GM21529 (cell line): ENCODE data around the gene SPTBN5.

Experiments used
- ATAC-seq: cut with Tn5 transposase; IDR thresholded peaks from one replicate; pipeline ENCODE4 v1.9.1; 2021; ENCODE audit not compliant: unreplicated experiment

Gene SPTBN5

DNA sequence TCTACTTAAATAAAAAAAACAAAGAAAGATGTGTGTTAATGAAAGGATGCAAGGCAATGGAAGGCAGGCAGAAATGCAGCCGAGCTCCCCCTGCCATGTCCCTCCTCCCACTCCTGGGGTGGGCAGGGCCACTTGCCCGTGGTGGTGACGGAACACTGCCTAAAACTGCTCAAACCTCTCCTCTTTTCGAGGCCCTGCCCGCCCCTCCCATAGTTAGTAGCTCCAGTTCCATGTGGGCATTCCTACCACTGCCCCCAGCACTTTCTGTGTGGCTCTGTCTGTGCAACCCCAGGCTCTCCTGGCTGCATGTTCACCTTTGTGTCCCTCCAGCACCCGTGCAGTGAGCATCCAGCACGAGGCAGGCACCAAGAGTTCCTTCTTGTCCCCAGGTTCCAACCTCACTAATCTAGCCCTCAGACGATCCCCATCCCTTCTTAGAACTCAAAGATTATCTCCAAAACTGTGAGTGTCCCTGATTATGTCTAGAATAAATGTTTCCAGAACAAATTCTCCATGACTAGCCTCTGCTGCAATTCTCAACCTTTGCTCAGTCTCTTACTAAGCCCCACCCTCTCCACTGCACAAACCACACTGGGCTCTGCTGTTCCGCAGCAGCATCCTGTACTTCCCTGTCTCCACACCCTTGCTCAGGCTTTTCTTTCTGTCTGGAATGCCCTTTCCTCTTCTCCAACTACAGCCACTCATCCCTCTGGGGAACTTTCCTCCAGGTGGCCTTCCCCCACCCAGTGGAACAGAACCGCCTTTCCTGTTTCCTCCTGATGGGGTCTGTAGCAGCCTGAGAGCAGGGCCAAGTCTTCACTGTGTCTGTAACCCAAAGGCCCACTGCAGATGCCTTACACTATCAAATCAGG, 32.6 kb upstream of the SPTBN5 start:
- no peak for ATAC-seq

DNA sequence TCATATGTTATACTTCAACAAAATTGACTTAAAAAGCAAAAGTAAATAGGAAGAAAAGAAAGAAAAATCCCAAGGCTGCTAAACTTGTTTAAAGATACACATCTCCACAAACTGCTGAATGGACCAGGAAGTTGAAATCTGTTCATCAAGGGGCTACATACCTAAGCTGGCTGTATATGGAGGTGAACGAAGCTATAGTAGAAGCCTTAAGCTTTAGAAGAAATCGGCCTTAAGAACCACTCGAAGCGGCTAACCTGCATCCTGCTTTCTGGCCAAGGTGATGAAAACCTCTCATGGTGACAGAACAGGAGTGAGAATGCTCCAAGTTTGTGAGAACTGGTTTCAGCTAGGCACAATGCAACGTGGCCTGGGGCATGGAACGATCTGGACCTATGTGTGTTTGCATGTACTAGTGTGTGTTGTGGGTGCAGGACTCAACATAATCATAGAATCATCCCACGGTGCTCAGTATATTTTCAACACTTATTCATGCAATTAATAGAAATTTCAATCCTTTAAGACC, 31.3 kb upstream of the SPTBN5 start:
- ATAC-seq: no peak

DNA sequence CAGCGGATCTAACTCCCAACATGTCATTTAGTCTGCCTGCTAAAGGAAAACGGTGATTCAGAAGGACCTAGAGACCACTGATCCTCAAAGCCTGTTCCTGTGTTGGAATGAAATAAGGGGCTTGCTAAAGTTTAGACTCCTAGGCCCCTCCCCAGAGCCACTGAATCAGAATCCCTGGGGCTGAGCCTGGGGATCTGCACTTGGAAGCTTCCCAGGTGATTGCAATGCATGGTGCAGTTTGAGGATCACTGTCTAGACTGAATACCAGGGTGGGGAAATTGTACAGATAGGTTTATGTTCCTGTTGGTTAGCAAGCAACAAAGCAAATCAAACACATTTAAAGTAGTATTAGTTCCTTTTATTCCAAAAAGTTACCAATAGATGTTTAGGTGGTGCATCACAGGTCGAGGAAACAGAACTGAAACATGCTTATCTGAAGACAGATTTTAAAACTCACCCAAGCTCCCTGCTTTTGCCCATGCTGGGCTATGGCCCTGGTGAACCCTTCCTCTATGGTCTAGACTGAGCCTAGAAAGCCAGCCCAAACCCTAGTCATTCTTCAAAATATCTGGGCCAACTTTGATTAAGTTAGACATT, 29.6 kb upstream of the SPTBN5 start:
- ATAC-seq: no peak

GRCh38 chr15:41922353-41922752, 28.5 kb upstream of the SPTBN5 start:
- ATAC-seq: no peak

DNA sequence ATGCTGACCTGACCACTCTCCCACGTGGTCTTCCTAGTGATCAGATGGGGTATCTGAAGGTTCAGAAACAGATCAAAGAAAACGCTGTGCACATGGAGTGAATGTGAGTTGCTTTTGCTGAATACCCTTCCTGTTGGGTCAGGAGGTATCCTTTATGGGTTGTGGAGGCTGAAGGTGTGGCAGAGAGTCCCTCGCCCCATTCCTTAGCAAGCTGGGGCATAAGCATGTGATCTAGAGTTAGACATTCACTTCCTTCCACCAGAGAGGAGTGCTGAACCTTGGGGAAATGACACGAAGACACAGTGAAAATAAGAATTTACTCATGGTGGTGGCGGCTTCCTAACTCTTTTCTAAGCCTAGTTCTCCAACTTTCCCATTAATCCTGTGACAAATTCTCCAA, 27.8 kb upstream of the SPTBN5 start:
- no peak for ATAC-seq

DNA sequence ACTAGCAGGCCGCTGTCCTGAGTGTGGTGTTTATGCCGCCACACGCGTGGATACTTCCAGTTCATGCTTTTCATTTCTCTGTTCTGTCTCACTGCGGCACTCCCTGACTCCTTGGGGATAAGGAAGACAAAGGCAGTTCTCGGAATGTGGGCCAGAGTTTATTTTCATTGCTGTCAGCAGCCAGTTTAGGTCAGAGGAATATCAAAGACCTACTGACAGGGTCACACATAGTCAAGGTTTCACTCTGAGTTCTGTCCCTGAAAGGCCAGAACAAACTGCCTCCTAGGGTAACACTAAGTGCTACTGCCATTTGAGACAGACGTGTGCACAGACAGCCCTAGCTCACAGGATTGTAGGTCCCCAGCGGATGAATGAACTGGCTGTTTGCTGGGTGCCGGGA, 27.3 kb upstream of the SPTBN5 start:
- ATAC-seq: no peak

- no peak for ATAC-seq
Measured at GRCh38 chr15:41919954-41920538, 26.2 kb upstream of the SPTBN5 start.

GRCh38 chr15:41919201-41919820, 25.5 kb upstream of the SPTBN5 start:
- ATAC-seq: no peak

DNA sequence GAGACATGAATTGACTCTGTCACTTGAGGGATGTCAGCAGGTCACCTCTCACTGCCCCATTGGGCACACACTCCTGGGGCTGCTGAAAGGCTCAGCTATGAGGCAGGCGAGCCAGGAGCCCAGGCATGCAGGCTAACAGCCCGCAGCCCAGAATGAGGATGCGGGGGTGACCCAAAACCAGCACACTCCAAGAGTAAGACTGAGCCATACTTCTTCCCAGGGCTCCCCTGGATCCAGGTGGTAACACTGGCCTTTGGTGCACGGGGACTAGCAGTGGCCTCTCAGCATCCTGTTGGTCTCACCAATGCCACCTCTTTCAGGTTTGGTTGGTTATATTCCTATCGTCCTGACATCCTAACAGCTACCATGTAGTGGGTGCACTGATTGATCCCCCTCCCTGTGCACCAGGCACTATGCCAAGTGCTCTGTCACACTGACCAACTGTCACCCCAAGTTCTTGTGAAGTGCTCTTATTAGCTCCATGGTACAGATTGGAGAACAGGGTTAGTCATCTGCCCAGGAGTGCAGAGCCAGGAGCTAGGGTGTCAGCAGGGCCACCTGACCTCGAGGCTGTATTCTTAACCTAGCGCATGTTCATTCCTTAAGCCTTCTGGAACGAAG, 24.8 kb upstream of the SPTBN5 start:
- ATAC-seq: no peak

- no peak for ATAC-seq
Measured at GRCh38 chr15:41917767-41918430, 24.0 kb upstream of the SPTBN5 start.

DNA sequence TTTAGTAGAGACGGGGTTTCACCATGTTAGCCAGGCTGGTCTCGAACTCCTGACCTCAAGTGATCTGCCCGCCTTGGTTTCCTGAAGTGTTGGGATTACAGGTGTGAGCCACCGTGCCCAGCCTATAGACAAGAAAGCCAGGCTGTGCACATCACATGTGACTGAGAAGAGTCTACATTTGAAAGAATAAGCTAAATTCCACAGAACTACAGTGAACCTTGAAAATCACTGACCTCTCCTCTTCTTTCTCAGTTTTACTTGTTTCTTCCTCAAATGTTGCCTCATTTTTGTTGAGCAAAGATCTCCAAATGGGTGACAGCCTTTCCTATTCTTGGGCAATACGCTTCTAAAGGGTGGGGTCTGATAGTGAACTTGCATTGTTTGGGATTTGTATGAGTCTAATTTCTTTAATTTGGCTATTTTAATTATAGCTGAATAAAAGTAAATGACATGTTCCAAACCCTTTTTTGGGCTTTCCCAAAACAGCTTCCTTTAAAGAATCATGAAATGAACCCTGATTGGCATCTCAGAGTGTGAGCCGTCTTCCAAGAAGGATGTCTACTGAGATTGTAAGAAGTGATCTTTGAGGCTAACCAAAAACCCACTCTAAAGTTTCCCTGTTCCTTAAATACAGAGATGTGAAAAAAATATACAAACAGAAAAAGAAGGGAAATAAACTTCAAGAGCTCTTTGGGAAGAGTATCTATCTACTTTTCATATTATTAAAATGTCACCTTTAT, 21.6 kb upstream of the SPTBN5 start:
- ATAC-seq: no peak

DNA sequence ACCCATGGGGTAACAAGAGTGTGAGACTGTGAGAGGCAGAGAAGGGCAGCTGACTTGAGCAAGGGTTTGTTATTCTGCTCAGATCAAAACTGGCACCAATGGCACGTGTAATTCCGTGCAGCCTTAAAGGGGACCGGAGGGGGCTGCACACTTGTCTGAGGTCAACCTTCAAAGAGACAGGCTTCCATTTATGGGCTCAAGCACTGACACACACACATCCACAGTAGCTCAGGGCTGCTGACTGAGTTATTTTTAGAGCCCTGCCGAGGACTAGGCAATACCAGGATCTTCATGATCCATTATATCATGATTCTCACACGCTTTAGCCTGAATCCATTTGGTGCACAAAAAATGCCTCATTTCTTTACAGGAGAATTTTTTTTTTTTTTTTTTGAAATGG, 20.6 kb upstream of the SPTBN5 start:
- no peak for ATAC-seq

DNA sequence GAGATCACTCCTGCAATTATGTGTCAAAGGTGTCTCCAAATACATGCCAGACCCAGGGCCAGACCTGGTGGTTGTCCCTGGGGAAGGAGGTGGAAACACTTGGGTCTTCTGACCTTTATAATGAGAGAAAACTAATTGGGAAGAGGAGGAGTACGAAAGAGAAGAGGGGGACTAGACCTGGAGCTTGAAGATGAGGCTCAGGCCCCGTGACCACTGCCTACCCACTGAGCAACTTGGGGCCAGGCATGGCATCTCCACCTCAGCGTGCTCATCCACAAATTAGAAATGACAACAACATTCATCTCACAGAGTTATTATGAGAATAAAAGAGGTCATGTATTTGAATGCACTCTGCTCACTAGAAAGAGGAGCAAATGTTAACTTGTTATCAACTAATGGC, 19.4 kb upstream of the SPTBN5 start:
- ATAC-seq: no peak

- ATAC-seq: no peak
Measured at GRCh38 chr15:41911691-41912345, 18.0 kb upstream of the SPTBN5 start.

- no peak for ATAC-seq
Measured at GRCh38 chr15:41908736-41909461, 15.0 kb upstream of the SPTBN5 start.

GRCh38 chr15:41907141-41907540, 13.3 kb upstream of the SPTBN5 start:
- ATAC-seq: no peak

- no peak for ATAC-seq
Measured at GRCh38 chr15:41906608-41907007, 12.8 kb upstream of the SPTBN5 start.

DNA sequence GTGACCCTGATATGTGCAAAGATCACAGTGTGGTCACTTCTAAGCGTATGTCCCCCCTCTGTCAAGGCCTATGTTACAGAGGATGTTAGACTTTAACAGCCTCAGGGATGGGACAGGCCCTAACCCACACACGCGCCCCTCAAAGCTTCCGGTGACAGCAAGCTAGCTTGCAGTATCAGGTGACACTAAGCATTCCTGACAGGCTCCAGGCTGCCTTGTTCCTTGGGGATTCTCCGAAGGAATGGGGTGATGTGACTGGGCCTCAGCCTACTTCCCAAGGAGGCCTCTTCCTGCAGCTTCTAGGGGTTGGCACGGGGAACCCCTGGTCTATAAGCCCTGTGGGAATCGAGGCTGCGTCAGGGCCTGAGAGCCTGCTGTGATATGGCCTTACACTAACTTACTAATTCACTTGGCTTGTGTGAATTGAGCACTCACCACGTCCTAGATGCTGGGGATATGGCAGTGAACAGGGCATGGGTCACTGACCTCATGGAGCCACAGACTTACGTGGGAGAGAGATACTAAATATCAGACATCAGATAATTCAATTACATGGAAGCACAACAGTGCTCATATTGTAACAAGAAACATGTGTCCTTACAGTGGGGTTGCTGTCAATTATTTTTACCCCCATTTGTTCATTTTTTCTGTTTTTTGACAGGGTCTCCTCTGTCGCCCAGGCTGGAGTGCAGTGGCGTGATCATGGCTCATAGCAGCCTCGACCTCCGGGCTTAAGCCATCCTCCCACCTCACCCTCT, 11.4 kb upstream of the SPTBN5 start:
- no peak for ATAC-seq
